Stimulated activated CD8-positive, alpha-beta memory T cell treated with anti-CD3 and anti-CD28 coated beads, Interleukin-4, amount 100 ng/mL, for 48 hours (primary cell): ENCODE measurements around the gene CCM2.
A peak's percentile ranks its signal among the peaks of the same experiment; 100 is the strongest.

Experiments
- DNase-seq: peaks from one replicate; pipeline ENCODE4 v3.0.0-alpha.2; 2020

Gene CCM2

DNA sequence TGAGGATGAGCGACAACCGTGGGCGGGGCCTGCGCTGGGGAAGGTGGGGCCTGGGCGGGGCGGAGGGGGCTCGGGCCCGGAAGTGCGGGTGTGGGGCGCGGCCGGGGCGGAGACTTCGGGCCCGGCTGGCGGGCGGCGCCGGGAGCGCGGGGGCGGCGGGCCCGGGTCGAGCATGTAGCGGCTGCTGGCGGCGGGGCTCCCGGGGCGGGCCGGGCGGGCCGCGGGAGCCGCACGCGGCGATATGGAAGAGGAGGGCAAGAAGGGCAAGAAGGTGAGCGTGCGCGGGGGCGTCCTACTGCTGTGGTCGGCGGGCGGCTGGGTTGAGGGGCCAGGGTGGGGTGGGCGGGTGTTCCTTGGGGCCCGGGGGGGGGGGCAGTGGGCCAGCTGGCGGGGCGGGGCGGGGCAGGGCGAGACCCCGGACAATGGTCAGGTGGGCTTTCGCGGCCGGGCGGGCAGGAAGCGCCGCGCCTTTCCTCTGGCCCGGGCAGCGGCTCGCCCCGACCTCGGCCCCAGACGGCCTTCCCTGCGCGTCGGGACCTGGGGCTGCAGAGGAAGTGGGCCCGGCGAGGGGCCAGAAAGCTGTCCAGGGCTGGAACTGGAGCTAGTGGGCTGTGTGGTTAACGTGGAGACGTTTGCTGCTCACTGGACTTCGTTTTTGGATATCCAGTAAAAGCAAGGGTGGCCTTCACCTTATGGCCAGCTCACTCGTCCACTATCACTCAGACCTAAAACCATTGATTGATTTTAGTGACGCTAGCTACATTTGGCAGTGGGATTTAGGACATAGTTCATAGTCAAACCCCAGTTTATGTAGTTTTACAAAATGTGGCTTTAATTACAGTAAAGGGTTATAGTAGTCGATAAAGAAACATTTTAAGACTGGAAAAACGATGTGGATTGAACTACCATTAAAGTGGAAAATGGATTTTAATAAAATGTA, at the start of gene CCM2:
CCM2 (plus strand) TSS at position 109 of the 940 bp plus-strand sequence; CDS start at position 242, 133 bp downstream.
- peak; percentile 54 for DNase-seq

DNA sequence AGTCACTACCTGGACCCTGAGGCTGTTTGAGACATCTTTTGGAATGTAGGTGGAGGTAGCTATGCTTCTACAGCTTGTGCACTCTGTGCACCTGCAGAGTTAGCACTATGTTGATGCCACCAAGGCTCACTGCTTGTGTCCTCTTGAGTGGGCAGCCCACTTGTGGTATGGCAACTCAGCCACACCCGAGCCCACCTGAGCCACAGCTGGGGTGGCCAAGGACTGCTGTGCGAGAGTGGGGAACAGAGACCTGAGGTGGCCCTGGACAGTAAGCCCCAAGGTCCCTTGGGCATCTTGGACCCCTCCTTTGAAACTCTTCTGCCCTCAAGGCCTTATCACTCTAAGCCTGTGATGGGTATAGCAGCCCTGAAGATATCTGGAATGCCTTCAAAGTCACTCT, 46.8 kb upstream of the CCM2 start:
- DNase-seq: peak; percentile 30

DNA sequence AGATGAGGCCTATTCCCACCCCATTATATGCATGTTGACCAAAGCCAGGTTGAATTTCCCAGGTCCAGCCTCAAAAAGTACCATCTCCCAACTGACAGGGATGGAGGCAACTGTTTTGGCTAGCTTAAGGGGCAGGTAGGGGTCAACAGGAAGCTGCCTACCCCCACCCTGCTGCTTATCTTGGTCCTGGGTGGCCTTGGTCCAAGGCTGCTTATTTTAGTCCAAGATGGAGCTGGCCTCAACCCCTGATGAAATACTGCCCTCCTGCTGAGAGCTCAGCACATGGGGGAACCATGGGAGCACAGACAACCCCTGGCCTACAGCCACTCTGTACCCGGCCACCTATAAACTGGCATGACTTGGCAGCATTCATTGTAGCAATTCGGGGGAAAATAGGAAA, 44.3 kb upstream of the CCM2 start:
- DNase-seq: peak; percentile 28

DNA sequence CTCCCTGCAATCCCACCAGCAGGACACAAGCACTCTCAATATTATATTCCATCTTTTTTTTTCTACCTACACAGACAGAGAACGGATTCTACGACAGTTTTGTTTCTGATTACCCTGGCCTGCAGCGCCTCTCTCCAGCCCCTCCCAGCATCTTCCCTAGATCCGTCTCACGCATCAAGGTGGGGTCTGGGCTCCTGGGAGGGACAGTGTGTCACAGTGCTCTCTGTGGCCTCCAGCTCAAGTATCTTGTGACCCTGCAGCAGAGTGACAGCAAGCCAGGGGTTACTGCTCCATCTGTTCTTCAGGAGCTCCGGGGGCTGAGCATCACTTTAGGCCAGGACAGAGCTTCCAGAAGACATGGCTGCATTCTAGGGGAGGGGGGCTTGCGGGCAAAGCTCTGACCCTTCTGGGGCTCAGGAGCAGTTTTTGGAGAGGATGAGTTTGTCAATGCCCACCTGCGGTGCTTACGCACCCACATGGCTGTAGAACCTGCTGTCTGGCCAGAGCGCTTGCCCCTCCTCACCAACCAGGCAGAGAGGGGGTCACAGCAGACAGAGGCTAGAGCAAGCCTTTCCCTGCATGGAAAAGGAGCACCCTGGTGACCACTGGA, 43.7 kb upstream of the CCM2 start:
- DNase-seq: peak; percentile 32

DNA sequence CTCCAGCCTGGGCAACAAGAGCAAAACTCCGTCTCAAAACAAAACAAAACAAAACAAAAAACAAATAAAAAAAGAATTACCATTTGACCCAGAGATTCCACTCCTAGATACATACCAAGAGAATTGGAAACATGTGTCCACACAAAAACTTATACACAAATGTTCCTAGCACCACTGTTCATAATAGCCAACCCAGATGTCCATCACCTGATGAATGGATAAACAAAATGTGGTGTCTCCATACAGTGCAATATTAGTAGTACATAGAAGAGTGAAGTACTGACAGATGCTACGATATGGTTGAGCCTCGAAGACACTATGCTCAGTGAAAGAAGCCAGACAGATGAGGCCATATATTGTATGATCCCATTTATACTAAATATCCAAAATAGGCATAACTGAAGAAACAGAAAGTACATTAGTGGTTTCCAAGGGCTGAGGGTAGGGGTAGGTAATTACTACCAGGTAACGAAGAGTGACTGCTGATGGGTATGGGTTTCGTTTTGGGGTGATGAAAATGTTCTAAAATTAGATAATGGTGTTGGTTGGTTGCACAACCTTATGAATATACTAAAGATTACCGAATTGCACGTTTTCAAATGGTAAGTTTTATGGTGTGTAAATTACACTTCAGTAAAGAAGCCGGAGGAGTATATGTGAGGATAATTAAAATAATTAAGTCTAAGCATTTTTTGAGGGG, 41.2 kb upstream of the CCM2 start:
- no peak for DNase-seq

DNA sequence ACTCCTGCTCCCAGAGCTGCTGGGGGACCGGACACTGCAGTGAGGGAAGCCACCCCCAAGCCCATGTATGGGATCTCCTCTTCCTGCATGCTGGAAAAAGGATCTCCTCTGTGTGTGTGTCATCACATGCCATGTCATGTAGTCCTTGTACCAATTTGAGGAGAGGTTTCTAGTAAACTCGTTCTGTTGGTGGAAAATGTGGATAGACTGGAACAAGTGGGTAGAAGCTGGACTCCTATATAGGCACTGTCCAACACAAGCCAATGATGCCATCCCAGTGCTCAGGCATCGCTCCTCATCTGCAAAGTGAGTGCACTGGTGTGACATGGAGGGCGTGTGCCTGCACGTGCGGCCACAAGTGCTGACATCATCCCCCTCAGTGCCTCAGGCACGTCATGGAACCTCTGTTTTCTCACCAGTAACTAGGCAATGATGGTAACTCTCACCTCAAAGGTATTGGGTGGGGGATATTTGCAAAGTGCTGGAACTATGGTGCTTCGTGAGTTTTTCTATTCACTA, 40.5 kb upstream of the CCM2 start:
- peak; percentile 70 for DNase-seq

DNA sequence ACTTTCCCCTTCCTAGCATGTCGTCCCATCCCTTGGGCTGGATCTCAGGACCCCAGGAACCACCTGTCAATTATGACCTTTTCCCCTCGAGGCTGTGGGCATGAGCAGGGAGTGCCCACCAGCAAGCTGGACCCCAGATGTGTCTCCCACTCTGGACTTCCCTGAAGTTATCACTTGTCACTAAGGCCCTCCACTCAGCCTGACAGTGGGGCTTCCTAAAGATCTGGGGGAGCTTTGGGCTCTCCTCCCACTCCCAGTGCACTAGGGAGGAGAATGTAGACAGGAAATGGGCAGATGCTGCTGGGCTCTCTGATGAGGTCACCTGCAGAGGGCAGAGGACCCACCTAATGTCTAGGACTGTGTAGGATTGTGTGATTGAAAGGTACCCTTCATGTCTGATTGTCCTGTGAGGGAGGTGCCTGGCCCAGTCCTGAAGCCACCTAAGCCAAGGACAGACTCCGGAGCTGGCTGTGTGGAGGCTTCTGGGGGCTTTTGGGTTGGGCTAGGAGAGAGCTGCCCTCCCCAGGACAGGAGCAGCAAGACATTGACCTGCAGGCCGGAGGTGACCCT, 39.9 kb upstream of the CCM2 start:
- peak; percentile 30 for DNase-seq

DNA sequence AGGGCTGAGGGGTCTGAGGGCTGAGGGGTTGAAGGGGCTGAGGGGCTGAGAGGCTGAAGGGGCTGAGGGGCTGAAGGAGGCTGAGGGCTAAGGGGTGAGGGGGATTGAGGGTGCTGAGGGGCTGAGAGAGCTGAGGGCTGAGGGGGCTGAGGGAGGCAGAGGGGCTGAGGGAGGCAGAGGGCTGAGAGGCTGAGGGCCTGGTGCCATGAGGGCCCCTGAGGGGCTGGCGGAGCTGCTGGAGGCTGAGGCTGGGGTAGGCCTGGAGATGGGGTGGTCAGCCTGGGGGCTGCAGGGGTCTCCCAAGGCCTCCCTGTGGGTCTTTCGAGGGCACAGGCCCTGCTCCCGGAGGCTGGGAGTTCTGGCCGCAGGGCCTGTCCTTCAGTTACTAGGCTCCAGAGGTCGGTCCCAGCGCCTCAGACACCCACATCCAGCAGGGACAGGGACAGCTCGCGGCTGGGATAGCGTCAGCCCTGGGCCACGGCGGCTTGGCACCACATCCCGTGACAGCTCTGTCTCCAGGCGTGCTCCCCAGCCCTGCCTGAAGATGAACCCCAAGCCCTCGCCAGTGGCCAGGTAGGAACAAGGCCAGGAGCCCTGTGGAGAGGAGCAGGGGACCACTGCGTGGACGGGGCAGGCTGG, 38.0 kb upstream of the CCM2 start:
- peak; percentile 39 for DNase-seq

DNA sequence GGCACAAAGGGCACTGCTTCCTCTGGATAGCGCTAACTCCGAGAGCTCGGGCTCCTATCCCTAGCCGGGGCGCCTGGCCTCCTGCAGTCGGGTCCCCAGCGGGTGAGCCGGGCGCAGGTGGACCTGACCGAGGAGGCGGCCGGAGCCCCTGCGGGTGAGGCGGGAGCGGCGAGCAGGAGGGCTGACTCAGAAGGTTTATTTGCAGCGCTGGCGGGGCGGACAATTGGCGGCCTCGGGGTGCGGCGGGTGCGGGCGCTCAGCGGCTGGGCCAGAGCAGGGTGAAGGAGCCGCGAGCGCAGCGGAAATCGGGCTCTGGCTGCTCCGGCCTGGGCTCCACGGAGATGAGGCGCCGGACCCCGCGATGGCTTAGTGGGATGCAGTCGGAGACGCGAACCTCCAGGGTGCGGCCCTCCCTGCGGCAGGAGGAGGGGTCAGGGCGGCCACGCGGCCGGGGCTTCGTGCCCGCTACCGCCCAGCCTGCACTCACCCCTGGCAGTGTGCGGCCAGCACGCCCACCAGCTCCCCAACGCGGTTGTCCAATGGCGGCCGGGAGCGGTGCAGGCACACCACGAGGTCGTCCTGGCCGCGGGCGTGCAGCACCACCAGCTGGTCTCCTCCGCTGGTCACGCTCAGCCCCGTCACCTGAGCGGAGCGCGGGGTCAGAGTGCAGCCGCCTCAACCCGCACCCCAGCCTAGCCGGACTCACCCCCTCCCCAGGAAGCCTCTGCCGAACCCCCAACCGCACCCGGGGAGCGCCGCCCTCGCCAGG, 37.3 kb upstream of the CCM2 start:
- peak; percentile 25 for DNase-seq

DNA sequence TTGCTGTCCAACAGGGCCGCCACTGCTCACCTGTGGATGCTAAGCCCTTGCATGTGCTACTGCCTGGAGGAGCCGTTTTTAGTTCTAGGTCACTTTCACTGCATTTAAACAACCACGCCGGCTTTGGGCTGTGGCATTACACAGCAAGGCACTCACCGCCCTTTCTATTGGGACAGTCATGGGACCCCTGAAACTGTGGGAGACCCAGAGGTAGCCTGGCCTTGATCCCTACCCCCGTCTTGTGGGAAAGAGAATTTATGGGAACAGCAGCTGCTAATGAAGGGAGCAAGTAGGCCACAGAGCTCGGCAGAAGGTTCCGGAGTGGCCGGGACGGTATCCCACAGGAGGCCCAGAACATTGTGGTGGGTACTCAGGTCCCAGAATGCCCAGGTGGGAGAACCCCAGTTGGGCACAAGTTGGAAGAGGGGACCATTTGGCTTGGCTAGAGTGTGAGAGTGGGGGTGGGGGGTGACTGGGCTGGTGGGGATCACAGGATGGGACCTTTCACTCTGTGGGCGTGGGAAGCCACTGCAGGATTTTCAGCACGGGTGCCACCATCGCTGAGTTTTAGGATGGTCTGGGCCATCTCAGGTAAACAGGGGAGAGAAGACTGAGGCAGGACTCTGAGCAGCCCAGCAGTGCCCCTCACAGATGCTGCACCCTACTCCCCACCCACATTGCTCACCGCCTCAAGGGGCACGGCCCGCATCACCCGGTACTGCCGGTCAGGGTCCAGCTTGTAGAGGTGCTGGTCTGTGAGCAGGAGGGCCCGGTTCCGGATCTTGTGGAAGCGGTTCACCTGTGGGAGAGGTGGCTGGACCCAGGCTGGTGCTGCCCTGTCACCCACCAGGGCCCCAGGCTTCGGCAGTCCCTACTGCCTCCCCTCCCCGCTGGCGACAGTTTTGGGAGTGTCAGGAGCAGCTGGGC, 36.4 kb upstream of the CCM2 start:
- peak; percentile 28 for DNase-seq

DNA sequence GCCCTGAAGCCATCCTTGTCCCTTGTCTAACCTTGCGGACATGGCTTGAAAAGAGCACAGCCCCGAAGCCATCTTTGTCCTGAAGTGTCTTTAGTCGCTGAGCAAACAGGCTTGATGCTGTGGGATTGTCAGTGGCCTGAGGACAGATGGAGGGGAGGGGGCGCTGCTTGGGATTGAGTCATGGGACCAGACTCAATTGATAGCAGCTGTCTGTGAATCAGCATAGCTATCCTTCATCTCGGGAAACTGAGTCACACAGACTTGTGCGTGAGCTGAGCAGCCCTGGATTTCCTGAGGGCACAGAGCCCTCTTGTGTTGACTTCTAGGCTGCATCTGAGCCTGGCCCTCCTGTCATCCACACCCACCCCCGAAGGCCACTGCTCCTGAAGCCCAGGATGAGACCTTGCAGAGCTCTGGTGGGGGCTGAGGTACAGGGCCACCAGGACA, 35.6 kb upstream of the CCM2 start:
- DNase-seq: no peak

DNA sequence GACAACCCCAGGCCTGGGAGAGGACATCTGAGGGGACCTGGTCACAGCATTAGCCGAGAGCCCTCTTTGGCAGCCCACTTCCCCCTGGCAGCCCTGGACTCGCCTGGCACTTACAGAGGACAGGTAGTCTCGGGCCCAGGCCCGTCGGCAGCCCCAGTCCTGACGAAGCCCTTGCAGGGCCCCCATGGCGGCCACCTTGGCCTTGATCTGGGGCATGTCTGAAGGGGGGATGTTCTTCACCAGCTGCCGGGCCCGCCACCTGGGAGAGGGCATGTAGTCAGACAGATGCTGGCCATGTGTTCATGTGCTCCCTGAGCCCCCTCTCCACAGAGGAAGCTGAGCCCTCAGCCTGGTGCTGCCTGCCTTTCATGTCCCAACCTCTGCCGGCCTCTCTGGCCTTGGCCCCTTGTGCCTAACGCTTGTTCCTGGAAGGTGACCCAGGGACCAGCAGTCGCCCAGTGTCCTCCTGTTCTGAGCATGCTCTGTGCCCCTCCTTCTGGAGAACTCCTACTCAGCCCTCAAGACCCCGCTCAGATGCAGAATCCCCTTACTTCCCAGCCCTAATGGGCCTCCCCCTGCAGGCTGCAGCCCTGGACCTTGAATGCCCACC, 35.1 kb upstream of the CCM2 start:
- DNase-seq: peak; percentile 43

DNA sequence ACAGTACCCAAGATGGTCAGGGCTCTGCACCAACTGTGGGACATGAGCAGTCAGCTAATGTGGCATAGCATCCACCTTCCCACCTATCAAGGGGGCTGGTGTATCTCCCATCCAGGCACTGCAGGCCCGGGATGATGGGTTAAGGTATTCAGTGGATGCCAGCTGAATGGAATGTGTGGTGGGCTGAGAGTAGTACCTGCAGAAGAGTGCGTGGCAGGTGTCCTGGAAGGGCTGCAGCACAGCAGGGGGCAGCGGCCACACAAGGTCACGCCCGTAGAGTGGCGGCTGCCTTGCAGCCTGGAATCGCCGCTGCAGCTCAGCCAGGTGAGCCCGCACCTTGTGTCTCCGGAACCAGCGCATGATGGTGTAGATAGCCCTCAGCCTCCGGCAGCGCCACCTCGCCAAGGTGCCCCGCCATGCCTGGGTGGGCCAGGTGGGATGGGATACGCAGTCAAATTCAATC, 34.5 kb upstream of the CCM2 start:
- DNase-seq: no peak

DNA sequence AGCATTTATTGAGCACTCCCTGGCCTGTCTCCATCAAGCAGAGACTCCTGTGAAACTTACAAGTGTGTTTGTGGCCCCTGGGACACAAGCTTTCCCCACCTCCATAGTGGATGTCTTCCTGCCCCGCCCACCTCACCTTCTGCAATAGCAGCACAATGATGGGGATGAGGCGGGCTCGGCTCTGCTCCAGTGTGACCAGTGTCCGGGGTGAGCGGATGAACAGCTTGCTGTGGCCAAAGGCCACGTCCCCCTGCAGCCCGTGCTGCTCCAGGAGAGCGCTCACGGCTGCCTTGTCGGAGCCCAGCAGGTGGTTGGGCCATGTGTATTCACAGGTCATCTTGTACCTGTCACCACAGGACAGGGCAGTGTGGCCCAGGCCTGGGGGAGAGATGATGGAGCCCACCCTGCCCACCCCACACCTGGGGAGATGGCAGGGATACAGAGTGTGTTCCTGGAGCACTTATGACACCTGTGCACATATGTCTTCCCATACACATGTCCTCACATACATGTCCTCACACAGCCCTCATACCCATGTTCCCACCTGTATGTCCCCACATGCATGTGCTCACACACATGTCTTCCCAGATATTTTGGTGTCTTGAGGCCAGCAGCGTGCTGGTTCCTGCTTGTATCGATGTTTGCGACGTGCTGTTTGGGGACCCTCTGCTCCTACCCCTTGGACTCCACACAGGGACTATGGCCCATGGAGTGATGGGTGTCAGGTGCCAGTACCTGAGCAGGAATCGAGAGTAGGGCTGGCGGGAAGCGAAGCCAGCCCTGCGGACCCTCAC, 33.9 kb upstream of the CCM2 start:
- DNase-seq: peak; percentile 31

DNA sequence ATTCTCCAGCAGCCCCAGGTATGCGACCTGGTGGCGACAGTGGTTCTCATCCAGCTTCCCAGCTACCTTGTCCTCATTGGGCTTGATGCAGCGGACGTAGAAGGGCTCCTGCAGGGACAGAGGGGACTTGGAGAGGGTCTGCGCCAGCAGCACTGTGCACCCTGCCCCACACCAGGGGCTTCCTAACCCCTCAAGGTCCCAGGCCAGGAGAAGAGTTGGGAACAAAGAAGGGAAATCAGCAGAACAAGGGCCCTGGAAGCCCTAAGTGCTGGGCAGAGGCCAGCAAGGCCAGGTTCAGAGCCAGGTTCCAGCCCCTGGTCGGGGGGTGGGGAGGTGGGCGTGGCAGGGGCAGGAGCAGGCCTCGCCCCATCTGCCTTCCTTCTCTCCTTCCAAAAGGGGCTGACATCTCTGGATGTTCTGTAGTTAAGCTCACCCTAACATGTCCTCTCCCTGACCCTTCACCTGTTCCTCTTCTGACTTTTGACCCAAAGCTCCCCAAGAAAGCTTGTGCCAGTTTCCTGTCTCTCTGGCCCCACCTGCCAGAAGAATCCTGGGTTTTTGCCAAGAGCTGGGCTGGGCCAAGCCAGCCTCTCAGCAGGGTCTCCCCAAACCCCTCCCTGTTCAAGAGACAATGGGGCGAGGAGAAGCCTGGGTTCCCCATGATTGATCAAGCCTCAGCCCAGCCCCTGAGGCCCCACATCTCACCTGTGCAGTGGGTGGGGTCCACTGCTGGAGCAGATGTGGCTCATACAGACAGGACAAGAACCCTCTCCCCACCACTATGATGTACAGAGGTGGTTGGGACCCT, 33.1 kb upstream of the CCM2 start:
- DNase-seq: peak; percentile 24

DNA sequence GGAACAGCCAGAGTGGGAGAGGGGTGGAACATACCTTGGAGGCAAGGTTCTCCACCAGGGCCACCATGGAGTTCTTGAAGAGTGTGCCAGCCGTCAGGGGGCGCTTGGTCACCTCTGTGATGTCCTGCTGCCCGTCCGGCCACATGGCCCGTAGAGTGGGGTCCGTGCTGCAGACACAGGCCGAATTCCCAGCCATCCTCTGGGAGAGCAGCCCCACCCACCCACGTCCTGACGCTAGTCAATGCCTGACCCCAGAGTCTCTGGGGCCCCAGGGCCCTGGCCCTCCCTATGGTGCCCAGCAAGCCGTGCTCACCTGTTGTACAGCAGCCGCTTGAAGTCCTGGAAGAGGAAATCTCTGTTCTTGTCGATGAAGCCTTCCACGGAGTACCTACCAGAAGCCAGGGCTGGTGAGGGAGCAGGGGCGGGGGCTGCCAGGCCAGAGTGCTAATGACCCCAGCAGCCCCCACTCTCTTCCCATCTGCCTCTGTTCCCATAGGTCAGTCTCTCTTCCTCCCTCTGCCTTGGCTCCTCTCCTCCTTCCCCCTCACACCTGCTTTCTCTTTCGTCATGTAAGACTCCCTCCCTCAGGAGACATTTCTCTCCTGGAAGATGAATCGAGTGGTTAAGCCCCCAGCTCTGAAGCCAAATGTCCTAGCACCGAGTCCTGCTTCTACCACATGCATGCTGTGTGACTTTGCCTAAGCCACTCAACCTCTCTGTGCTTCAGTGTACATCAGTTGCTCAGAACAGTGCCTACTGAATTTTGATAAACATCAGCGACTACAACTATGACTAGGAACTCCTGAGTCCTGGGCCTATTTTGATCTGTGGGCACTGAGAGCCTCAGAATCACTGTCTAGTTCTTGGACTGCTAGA, 32.2 kb upstream of the CCM2 start:
- peak; percentile 29 for DNase-seq
